ENCODE results near the gene CLPTM1.
"Not testable (repeated sequence)": the region's sequence is repeated elsewhere in the genome, so short reads cannot be mapped to it uniquely, and the experiment has no call there.

Gene CLPTM1

DNA sequence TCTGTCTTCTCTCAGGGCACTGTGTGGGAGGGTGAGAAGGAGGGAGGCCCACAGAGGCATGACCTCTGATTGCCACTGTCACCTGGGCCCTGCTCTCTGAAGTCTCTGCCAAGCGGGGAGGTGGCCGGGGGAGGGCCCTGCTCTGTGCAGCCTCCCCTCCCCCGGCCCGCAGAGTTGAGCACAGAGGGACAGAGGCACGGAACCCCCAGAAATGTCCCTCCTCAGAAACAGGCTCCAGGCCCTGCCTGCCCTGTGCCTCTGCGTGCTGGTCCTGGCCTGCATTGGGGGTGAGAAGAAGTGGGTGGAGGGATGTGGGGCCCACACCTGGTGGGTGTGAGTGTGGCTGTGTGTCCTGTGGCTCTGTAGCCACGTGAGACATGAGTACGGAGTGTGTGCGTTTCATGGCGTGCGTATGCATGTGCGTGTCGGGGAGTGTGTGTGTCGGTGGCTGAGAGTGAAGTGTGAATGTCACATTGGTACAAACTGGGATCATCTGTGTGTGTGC, 13.1 kb upstream of the CLPTM1 start, which contains the start of gene APOC4:
Gene APOC4, plus strand, starts transcription at position 171 of the 505 bp plus-strand sequence. Its CDS starts 41 bp downstream, at position 212.
- DNase-seq, result no peak

DNA sequence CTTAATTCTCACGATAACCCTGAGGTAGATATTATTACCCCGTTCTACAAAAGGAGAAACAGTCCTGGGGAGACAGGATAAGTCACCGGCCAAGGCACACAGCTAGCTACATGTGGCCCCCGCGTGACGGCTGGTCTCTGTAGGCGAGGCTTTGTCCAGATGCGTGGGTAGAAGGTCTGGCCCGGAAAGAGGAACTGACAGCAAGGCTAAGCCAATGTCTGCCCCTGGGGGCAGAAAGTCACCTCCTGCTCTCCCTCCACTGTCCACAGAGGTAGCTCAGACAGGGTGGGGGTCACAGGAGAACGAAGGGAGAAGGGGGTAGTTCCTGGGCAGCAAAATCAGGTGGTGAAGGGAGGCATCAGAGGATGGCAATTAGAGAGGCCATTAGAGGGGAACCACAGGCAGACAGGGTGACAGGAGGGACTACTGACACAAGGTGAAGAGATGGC, 11.4 kb upstream of the CLPTM1 start:
- peak; percentile 80 for DNase-seq

DNA sequence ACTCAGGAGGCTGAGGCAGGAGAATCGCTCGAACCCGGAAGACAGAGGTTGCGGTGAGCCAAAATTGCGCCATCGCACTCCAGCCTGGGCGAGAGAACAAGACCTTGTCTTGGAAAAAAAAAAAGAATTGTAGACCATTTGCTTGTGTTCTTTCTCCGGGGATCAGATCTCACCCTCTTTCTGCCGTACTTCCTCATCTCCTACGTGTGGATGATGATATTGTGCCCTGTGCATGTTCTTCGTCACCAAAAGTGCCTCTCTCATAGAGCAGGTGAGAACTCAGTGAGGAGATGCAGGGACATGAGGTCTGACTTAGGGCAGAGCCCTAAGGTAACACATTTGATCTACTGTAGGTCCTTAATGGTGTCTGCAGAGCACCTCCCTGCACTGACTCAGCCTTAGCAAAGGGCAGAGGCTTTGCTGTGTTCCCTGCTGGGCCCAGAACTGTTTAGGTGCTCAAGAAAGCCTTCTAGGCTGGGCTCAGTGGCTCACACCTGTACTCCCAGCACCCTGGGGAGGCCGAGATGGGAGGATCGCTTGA, 8.1 kb upstream of the CLPTM1 start:
- DNase-seq, result no peak

DNA sequence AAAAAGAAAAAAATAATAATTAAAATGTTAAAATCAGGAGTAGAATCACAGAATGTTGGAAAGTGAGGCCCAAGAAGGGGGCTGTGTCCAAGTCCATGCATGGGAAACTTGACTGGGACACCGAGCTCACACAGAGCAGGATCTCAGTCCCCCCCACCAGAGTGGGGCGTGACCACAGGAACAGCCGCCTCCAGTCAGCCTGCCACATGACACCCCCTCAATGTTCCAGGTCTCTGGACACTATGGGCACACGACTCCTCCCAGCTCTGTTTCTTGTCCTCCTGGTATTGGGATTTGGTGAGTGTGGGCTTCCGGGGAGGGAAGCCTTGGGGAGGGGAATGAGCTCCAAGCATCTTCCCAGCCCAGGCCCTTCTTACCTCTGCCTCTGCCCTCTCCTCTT, 6.9 kb upstream of the CLPTM1 start:
- no peak for DNase-seq

DNA sequence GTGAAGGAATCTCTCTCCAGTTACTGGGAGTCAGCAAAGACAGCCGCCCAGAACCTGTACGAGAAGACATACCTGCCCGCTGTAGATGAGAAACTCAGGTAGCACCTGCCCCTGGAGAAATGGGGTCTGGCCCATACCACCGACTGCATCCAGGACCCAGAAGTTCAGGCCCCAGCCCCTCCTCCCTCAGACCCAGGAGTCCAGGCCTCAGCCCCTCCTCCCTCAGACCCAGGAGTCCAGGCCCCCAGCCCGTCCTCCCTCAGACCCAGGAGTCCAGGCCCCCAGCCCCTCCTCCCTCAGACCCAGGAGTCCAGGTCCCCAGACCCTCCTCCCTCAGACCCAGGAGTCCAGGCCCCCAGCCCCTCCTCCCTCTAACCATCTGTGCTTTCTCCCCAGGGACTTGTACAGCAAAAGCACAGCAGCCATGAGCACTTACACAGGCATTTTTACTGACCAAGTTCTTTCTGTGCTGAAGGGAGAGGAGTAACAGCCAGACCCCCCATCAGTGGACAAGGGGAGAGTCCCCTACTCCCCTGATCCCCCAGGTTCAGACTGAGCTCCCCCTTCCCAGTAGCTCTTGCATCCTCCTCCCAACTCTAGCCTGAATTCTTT, 6.3 kb upstream of the CLPTM1 start:
- no peak for DNase-seq

DNA sequence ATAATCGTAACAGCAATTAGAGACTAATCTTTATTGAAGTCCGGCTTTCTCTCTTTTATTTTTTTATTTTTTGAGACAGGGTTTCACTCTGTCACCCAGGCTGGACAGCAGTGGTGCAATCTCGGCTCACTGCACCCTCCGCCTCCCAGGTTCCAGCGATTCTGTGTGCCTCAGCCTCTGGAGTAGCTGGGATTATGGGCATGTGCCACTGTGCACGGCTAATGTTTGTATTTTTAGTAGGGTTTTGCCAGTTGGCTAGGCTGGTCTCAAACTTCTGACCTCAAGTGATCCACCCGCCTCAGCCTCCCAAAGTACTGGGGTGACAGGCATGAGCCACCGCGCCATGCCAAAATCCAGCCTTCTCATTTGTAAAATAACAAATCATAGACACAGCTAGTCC, 5.6 kb upstream of the CLPTM1 start:
- no peak for DNase-seq

DNA sequence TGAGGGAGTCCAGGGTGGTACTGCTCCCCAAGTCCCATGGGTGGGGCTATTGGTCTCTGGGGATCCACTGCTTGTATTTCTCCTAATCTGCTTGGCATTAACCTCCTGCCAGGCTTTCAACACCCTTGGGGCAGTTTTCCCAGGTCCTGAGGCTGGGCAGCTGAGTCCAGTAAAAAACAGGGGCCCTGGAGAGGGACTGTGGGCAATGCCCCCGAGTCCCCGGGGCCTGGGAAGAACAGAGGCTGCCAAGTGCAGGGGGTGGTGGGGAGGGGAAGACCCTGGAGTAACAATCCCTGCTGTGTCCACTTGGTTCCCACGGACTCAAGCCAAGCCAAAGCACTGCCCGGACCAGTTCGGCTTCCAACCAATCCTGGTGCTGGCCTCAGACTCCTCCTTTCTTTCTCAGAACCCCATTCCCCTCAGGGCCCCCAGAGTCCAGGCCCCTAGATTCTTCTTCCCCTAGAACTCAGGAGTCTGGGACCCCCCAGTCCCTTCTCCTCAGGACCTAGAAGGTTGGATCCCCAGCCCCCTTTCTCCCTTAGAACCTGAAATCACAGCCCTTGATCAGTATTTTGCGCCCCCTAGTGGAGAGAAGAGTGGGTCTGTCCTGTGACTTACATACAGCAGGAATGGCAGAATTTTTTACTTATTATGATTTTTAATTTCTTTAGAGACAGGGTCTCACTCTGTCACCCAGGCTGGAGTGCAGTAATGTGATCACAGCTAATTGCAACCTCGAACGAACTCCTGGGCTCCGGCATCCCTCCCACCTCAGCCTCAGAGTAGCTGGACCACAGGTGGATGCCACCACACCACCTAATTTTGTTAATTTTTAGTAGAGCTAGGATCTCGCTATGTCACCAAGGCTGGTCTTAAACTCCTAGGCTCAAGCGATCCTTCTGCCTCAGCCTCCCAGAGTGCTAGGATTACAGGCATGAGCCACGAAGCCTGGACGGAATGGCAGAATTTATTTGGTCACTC, 3.7 kb upstream of the CLPTM1 start:
- DNase-seq, result peak; percentile 96

DNA sequence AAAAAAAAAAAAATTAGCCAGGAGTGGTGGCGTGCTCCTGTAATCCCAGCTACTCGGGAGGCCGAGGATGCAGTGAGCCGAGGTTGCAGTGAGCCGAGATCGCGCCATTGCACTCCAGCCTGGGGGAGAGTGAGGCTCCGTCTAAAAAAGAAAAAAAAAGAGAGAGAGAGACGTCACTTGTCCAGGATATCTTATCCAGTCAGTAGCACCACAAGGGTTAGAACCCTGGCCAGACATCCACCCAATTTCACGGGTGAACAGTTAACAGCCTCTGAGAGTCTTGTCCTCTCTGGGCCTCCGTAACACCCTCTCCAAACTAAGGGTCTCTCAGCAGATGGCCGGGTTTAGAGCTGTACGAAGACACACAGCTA, 917 bp upstream of the CLPTM1 start:
- DNase-seq, result no peak

DNA sequence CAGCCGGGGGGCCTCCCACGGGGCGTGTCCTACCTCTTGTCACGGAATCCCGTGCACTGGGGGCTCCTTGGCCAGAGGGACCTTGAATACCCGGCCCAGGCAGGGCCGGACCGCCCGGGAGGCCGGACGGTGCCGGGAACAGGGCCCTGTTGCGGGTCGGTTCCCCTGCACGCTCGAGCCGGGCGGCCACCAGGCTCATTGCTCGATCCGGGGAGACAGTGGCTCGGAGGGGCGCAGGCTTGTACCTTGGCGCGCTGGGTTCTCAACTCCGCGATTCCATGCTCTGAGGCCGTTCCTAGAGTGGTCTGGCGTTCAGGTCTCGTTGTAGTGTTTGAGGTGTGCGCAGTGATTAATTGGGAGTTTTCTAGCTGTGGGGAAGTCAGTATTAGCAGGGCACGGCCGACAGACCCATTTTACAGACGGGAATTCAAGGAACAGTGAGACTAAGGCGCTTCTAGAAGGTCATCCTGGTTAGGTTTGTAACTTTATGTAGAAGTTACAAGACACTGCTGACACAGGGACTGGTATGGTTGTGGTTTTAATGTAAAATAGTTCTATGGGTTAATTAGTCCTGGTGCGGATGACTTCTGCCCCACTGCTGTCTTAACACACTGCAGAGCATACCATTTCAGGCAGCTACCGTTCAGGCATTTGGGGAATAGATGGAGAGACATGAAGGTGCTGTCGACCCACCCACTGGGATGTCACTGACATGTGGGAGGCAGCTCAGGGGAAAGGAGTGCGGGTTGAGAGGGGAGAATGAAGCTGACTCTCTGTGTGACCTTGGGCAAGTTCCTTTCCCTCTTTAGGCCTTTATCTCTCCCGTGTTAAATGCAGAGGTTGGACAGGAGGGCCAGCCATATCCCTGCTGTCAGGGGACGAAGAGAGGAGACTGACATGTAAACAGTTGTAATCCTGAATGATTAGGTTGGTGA, 592 bp downstream of the CLPTM1 start:
- peak; percentile 35 for DNase-seq

DNA sequence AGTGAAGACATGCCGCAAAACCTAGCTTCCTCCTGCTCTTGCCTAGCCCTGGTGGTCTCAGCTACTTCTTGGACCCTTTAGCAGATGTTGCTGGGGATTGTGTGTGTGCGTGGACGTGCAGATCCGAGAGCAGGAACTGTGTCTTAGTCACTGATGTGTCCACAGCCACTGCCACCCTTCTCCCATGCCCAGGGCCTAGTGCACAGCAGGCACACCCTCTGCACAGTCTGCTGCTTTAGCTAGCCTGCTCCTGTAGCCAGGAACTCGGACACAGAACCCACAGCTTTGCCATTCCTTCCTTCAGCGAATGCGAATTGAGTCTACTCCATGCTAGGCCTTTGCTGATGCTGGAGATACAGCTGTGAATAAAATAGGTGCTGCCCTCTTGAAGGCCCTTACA, 2.3 kb downstream of the CLPTM1 start:
- no peak for DNase-seq

DNA sequence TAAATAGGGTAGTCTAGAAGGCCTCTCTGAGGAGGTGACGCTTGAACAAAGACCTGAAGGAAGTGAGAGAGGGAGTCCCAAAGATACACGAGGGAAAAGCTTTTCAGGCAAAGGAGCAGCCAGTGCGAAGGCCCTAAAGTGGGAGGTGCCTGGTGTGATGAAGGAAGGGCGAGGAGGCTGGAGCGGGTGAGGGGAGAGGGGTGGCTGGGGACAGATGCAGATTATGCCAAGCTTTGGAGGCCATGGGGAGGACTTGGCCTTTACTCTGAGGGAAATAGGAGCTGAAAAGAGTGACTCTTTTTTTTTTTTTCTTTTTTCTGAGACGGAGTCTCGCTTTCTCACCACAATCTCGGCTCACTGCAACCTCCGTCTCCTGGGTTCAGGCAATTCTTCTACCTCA, 2.9 kb downstream of the CLPTM1 start:
- DNase-seq, result no peak

DNA sequence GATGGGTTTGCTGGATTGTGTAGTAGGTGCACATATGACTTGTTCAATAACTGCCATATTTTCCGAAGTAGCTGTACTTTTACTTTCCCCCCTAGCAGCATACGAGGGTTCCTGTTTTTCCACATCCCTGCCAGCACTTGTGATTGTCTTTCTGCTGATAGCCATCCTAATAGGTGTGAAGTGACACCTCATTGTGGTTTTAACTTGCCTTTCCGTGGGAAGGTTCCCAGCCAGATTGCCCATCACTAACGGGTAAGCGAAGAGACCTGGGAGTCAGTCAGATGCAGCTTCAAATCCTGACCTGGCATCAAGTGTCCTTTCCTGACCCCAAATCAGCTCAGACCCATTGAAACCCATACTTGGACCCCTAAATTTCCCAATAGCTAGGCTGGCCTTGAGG, 4.5 kb downstream of the CLPTM1 start:
- no peak for DNase-seq

DNA sequence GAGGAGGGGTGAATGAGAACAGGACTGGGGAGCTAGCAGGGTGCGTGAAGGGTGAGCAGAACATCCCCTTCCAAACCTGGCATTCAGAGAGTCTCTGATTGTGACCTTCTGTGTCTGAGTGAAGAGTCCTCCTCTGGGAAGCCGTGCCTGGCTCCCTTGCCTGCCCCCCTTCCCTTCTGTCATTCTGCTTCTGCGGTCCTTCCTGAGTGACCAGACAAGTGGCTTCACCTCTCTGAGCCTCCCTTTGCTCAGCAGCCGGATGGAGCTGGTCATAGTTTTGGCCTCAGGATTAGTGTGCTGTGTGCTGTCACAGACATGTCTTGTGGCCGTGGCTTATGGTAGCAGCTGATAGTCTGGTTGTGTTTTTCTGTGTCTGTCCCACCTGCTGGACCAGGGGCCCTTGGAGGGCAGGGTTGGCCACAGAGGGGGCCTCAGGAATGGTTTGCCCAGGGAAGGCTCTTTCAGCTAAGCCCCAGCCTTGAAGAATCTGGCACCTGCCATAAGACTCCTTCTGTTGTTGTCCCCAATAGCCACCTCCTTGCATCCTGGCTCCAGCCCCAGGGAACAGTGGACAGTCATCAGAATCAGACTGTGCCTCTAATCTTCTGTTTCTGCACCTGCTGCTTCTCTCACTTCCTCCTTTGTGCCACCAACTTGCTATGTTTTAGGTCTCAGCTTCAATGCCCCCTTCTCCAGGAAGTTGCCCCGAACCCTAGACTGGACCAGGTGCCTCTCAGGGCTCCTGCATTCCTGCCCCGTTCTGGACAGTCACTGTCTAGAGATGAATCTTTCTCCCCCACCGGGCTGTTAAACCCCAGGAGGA, 5.9 kb downstream of the CLPTM1 start:
- DNase-seq, result no peak

DNA sequence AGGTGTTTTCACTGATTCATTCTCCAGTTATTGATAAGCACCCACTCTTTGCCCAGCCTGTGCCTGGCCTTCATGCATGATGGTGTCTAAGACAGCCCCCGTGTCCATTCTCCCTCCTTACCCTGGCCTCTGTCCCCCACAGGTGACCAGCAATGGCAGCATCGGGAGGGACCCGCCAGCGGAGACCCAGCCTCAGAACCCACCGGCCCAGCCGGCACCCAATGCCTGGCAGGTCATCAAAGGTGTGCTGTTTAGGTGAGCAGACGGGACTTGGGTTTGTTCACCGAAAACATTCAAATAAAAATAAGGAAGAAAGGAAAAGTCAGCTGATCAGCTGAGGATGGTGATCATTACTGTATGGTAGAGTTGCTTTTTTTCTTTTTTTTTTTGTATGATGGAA, 6.6 kb downstream of the CLPTM1 start:
- DNase-seq, result no peak

DNA sequence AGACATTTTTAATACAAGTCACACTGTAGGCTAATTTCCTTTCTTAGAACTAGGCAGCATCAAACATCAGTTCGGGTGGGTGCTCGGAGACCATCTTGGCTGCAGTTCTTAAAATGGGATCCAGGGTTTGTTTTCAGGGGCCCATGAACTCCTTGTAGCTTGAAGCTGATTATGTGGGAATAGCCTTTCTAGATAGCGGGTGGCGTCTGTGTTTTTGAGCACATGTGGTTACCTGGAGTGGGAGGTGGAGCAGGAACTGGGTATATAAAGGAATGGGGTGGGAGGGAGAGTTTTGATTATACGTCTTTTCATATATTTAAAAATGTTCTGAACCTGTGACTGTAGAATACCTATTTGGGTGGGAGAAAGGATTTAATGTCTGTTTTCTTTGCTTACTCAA, 12.9 kb downstream of the CLPTM1 start:
- no peak for DNase-seq

DNA sequence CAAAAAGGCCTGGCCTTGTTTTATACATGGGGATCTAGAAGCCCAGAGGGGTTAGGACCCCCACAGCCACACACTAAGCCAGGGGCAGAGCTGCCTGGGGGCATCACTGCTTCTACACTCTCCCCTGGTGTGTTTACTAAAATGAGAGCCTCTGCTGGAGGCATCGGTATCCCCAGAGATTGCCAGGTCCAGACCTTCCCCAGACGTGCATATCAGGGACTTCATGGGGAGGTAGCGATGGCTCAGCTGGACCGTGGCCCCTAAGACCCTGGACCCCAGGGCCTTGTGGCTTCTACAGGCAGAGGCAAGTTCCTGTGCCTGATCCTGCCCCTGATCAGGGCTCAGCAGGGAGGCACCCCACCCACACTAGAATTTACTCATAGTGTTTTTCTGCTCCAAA, 13.5 kb downstream of the CLPTM1 start:
- no peak for DNase-seq

DNA sequence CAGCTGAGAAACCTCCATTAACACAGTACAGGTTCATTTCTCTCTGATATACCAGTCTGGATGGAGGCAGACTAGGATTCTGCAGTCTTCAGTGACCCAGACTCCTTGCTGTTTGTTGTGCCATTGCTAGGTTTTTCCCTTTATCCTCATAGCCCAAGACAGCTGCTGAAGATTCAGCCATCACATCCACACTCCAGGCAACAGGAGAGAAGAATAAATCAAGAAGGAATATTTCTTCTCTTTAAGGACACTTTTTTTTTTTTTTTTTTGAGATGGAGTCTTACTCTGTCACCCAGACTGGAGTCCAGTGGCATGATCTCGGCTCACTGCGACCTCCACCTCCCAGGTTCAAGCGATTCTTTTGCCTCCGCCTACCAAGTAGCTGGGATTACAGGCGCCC, 14.3 kb downstream of the CLPTM1 start:
- no peak for DNase-seq

DNA sequence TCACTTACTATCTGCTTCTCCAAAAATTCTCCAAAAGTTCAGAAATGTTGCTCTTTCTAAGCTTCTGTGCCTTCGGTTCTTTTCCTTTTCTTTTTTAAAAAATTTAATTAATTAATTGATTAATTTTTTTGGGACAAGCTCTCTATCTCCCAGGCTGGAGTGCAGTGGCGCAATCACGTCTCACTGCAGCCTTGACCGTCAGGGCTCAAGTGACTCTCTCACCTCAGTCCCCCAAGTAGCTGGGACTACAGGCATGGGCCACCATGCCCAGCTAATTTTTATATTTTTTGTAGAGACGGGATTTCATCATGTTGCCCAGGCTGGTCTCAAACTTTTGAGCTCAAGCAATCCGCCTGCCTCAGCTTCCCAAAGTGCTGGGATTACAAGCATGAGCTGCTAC, 16.3 kb downstream of the CLPTM1 start:
- DNase-seq, result not testable (repeated sequence)

DNA sequence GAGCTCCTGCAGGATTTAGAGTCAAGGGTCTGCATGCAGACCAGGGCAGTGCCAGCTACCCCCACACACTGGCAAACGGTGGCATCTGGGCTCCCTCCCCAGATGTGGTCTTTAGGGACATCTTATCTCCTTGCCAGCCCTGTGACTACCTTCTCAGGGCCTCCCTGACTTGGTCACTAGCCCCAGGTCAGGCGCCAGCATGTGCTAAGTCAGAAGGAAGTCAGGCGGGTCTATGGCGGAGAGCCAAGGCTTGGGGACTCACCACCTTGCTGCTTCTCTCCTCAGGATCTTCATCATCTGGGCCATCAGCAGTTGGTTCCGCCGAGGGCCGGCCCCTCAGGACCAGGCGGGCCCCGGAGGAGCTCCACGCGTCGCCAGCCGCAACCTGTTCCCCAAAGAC, 17.6 kb downstream of the CLPTM1 start:
- peak; percentile 68 for DNase-seq

DNA sequence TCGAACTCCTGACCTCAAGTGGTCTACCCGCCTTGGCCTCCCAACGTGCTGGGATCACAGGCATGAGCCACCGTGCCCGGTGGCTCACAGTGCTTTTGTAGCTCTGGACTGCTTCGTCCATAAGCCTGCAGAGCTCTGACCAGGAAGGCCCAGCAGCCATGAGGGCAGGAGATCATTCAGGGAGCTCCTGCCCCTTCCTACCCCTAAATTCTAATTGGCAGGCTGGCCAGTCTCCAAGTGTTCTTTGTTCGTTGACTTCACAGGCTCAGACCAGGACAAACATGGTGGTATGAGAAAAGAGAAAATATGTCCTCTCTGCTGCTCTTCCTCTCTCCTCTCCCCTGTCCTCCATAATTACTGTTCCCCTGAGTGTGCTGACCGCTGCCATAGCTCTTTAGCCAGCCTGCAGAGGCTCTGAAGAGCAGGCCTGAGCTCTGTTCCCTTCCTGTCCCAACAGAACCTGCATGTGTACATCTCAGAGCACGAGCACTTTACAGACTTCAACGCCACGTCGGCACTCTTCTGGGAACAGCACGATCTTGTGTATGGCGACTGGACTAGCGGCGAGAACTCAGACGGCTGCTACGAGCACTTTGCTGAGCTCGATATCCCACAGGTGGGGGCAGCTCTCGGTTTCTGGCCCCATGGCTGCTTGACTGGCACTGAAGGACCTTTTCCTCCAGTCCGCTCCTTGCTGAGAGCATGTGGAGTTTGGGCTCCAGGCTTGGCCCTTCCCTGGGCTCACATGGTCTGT, 19.0 kb downstream of the CLPTM1 start:
- DNase-seq, result no peak

DNA sequence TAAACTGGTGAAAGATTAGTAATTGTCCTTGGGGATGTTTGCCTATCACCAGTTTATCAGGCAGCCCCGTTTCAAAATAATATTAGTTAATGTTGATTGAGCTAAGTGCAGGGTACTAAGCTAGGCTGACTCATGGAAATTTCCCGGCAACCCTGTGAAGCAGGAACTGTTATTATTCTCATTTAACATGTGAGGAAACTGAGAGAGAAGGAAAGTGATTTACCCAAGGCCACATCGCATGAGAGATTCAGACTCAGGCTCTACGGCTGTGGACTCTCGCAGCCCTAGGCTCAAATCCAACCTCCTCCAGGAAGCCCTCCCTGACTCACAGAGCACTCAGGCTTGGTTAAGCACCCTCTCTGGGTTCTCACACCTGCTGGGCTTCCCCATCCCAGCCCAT, 19.7 kb downstream of the CLPTM1 start:
- DNase-seq, result no peak
